ENCODE results near the gene PRR36. TPM values are rescaled to one million over a fixed set of nuclear protein-coding genes. Genes with fewer than 3 reads are reported as not detected.

Gene PRR36
- total RNA-seq, 6 experiments from 2014 or later: 0.05 to 0.18 (median 0.09) TPM; not detected in 2

DNA sequence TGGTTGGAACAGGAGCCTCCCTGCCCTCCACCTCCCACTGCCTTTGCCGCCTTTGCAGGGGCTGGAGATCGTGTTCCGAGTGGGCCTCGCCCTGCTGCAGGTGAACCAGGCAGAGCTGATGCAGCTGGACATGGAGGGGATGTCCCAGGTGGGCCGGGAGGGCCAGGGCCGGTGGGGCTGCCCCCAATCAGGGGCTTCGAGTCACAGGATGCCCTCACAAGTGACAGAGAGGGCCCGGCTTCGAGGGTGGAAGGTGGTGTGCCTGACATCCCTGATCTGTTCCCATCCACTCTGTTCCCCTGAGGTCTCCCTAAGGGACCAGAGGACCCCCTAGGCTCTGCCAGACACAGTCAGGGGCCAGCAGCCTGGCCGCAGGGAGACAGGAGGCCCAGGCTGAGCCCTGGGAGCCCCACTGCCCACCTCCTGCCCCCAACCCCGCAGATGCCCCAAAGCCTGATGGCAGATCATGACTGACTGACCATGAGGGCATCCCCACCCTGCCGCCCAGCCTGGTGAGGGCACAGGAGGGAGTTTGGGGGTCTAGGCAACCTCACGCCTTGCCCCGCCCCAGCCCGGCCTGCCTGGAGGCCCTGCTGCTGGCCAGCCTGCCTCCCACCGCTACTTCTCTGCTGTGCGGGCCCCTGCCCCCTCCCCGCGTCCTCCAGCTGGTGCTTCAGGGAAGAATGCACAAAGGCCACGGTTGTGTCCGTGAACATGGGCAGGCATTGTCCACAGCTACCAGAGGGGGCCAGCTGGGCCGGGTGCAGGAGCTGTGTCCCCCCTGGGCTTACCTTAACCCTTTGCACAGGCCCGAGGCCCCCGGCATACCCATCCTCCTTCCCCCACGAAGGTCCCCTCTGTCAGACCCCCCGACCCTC, 22.3 kb downstream of the PRR36 start:
- Mint-ChIP-seq H3K27me3 (ENCODE audit: insufficient read depth) (peaks cover 3% of the 10 kb centered on the region), H3K4me1 (ENCODE audit: low read depth) (peaks cover 6% of the 10 kb centered on the region; the same call in 1 of the 2 replicates), H3K4me3 (no peak overlapping the region), H3K9me3 (no peaks in the 10 kb centered on the region), H3K27ac (no peak overlapping the region), H3K36me3 (ENCODE audit: low read depth) (no peaks in the 10 kb centered on the region)
- no peak for DNase-seq
- no peak for TF ChIP-seq CTCF (IDR thresholded peaks at IDR 0.05)

GRCh38 chr19:7850945-7851622, 23.1 kb downstream of the PRR36 start:
- H3K4me1 Mint-ChIP-seq (ENCODE audit: low read depth): peaks cover 6% of the 10 kb centered on the region; the same call in 1 of the 2 replicates
- H3K27ac Mint-ChIP-seq: no peak overlapping the region
- no peaks in the 10 kb centered on the region for H3K36me3 Mint-ChIP-seq (ENCODE audit: low read depth)
- H3K9me3 Mint-ChIP-seq: no peaks in the 10 kb centered on the region
- no peak for DNase-seq
- TF ChIP-seq CTCF (IDR thresholded peaks at IDR 0.05): no peak
- H3K4me3 Mint-ChIP-seq: no peak overlapping the region
- H3K27me3 Mint-ChIP-seq (ENCODE audit: insufficient read depth): peaks cover 3% of the 10 kb centered on the region

- TF ChIP-seq CTCF (IDR thresholded peaks at IDR 0.05): no peak
- DNase-seq: no peak
- Mint-ChIP-seq H3K4me3 (no peak overlapping the region), H3K36me3 (ENCODE audit: low read depth) (no peaks in the 10 kb centered on the region), H3K4me1 (ENCODE audit: low read depth) (peaks cover 6% of the 10 kb centered on the region; the same call in 1 of the 2 replicates), H3K9me3 (no peaks in the 10 kb centered on the region), H3K27ac (no peak overlapping the region), H3K27me3 (ENCODE audit: insufficient read depth) (peaks cover 3% of the 10 kb centered on the region)
Observed at GRCh38 chr19:7850000-7850813, 24.0 kb downstream of the PRR36 start.

DNA sequence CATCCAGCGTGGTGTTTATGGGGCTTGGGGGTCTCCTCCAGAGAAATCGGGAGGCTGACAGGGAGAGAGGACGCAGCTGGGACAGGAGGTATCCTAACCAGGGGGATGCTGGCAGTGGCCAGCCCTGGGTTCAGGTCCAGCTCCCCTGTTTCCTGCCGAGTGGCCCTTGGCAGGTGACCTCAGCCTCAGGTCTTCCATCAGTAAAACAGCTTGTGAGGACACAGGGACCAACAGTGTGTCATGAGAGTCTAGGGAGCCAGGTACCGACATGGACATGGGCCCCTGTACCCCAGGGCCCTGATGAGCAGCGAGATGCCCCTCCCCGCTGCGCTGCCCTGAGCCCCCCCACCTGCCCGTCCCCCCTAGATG, 24.6 kb downstream of the PRR36 start:
- Mint-ChIP-seq H3K36me3 (ENCODE audit: low read depth) (no peaks in the 10 kb centered on the region), H3K4me1 (ENCODE audit: low read depth) (peaks cover 6% of the 10 kb centered on the region; the same call in 1 of the 2 replicates), H3K27me3 (ENCODE audit: insufficient read depth) (peaks cover 3% of the 10 kb centered on the region), H3K9me3 (no peaks in the 10 kb centered on the region), H3K27ac (no peak overlapping the region), H3K4me3 (no peak overlapping the region)
- TF ChIP-seq CTCF (IDR thresholded peaks at IDR 0.05): no peak
- DNase-seq: no peak

DNA sequence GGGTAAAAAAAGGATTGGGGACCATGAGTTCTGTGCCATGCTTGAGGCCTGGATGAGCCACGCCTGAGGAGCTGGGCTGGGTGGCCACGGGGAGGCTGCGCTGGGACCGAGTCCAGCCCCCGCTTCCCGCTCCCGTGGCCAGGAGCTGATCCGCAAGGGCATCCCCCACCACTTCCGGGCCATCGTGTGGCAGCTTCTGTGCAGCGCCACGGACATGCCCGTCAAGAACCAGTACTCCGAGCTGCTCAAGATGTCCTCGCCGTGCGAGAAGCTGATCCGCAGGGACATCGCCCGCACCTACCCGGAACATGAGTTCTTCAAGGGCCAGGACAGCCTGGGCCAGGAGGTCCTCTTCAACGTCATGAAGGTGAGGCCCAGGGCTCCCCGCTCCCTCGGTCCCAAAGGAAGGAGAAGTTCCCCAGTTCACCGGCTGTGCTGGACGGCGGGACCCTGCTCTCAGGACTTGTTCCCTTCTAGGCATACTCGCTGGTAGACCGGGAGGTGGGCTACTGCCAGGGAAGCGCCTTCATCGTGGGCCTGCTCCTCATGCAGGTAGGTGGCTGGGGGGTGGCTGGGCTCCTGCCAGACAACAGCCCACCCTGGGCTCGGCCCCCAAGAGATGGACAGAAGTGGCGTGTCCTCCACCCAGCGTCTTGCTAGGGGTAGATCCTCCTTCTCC, 25.3 kb downstream of the PRR36 start:
- H3K36me3 Mint-ChIP-seq (ENCODE audit: low read depth): no peaks in the 10 kb centered on the region
- H3K4me1 Mint-ChIP-seq (ENCODE audit: low read depth): peaks cover 6% of the 10 kb centered on the region; the same call in 1 of the 2 replicates
- TF ChIP-seq CTCF (IDR thresholded peaks at IDR 0.05): no peak
- no peaks in the 10 kb centered on the region for H3K9me3 Mint-ChIP-seq
- H3K27me3 Mint-ChIP-seq (ENCODE audit: insufficient read depth): peaks cover 3% of the 10 kb centered on the region
- H3K27ac Mint-ChIP-seq: no peak overlapping the region
- DNase-seq: no peak
- H3K4me3 Mint-ChIP-seq: no peak overlapping the region

Data from HFFc6 (cell line).